ENCODE results near the gene THAP6. TPM values are rescaled to one million over a fixed set of nuclear protein-coding genes. Genes with fewer than 3 reads are reported as not detected.

Gene THAP6
- total and polyA plus RNA-seq, 2 of the 8 experiments (the other 6 are each of a cell fraction or from before 2014, with no cell fraction given): 3.3 to 9.7 TPM

GRCh38 chr4:75557696-75558095, 43.4 kb downstream of the THAP6 start:
- no peak overlapping the region for H3K4me3 ChIP-seq (ENCODE audit: extremely low read depth in 1 of 4, insufficient read depth in 2 of 4, low read depth in 3 of 4, low read length in 4 of 4)
- no peaks in the 10 kb centered on the region for H3K79me2 ChIP-seq (ENCODE audit: control insufficient read depth in 1 of 2, insufficient read depth in 2 of 2, low read length in 2 of 2)
- no peak overlapping the region for H2BK12ac ChIP-seq (ENCODE audit: low read depth, low read length)
- 89% methylated on average over 8 of the region's 8 CpGs; no CpG with 5 or more reads in 1 of the 2 experiments for WGBS, 2 experiments (ENCODE audit: extremely low coverage in 1 of 2, insufficient coverage in 1 of 2, insufficient read length in 1 of 2, insufficient replicate concordance in 2 of 2, low coverage in 1 of 2, low lambda C conversion rate in 2 of 2, missing lambda C conversion rate in 1 of 2)
- FAIRE-seq (no peak), DNase-seq (ENCODE audit: low read depth in 1 of 2, low spot score in 2 of 2) (no peak)
- H3K9ac ChIP-seq (replicated peaks in 1 of 4; ENCODE audit: extremely low read depth in 1 of 4, low read depth in 3 of 4, low read length in 3 of 4): no peak overlapping the region
- H3K14ac ChIP-seq (ENCODE audit: insufficient read length): no peak overlapping the region
- no peak overlapping the region for H2AK5ac ChIP-seq (ENCODE audit: low read depth, low read length)
- no peaks in the 10 kb centered on the region; the same call in 1 of the 2 replicates for H3K23me2 ChIP-seq (ENCODE audit: low read depth, low read length)
- no peak overlapping the region for H3K4me2 ChIP-seq (ENCODE audit: insufficient read depth in 1 of 2, low read depth in 2 of 2, low read length in 2 of 2)
- ChIA-PET CTCF (ENCODE audit: partially characterized antibody) (interaction anchor here (0.9 to 2.6 kb wide), 5 partner anchors 11 to 358 kb away, joined by 3 to 11 read pairs (median 4); no protein-coding TSS in a partner anchor), POLR2A (ENCODE audit: partially characterized antibody) (no interaction called here)
- H3K27me3 ChIP-seq (replicated peaks in 1 of 4; ENCODE audit: control insufficient read depth in 3 of 4, extremely low read depth in 1 of 4, insufficient read depth in 3 of 4, low read length in 3 of 4): no peaks in the 10 kb centered on the region
- no peaks in the 10 kb centered on the region for H4K20me1 ChIP-seq (replicated peaks in 1 of 2; ENCODE audit: control insufficient read depth in 1 of 2, insufficient read depth in 2 of 2, low read length in 2 of 2)
- no peak overlapping the region for H3K56ac ChIP-seq (replicated peaks; ENCODE audit: insufficient read length, low read depth, low read length)
- no peak overlapping the region for H3K18ac ChIP-seq (ENCODE audit: extremely low read depth, low read length)
- H3K4ac ChIP-seq (replicated peaks; ENCODE audit: insufficient read length, low read depth, low read length): no peak overlapping the region
- H2BK5ac ChIP-seq (ENCODE audit: low read depth, low read length): no peak overlapping the region
- H3K27ac ChIP-seq (ENCODE audit: low read depth, low read length): no peak overlapping the region
- H3K79me1 ChIP-seq (ENCODE audit: low read depth, low read length): no peaks in the 10 kb centered on the region
- H3K23ac ChIP-seq (ENCODE audit: insufficient read length): no peak overlapping the region
- no peak overlapping the region for H4K8ac ChIP-seq (ENCODE audit: extremely low read depth, insufficient read depth, low read length)
- H4K5ac ChIP-seq (ENCODE audit: insufficient read length, low read depth, low read length): no peak overlapping the region
- no peak overlapping the region for H4K91ac ChIP-seq (replicated peaks; ENCODE audit: insufficient read length, low read length)
- H2BK120ac ChIP-seq (replicated peaks; ENCODE audit: low read depth, low read length): no peak overlapping the region
- no peak overlapping the region for H2AFZ ChIP-seq (ENCODE audit: low read length)
- H2BK20ac ChIP-seq (ENCODE audit: low read length): peak overlapping the region; percentile 69; the same call in 1 of the 2 replicates
- H3K4me1 ChIP-seq (replicated peaks in 1 of 4; ENCODE audit: control insufficient read depth in 3 of 4, insufficient read depth in 4 of 4, low read length in 3 of 4): peaks cover 0 to 5% (median 3%) of the 10 kb centered on the region in 4 experiments; a peak in 2 of 7 replicates
- H3K36me3 ChIP-seq (ENCODE audit: control insufficient read depth in 2 of 4, insufficient read depth in 4 of 4, low read length in 3 of 4): no peaks in the 10 kb centered on the region
- H3K9me3 ChIP-seq (ENCODE audit: insufficient read depth in 2 of 2, low read depth in 1 of 2, low read length in 1 of 2): no peaks in the 10 kb centered on the region
- no peak overlapping the region for H2BK15ac ChIP-seq (ENCODE audit: low read length)
- no peak for TF ChIP-seq CTBP2 (IDR thresholded peaks at IDR 0.05; ENCODE audit: borderline replicate concordance, insufficient read depth, insufficient read length, low read length)
- TF ChIP-seq RNF2 (IDR thresholded peaks at IDR 0.05; ENCODE audit: borderline replicate concordance, low read depth, low read length, missing control alignments, poor library complexity, severe bottlenecking): no peak
